Stimulated activated CD4-positive, alpha-beta T cell treated with anti-CD3 and anti-CD28 coated beads, Interleukin-15, amount 100 ng/mL, for 1 hour (primary cell): ENCODE data around the gene ETFBKMT.
A peak's percentile ranks its signal among the peaks of the same experiment; 100 is the strongest.

Source experiments
- DNase-seq, 2 donors: peaks; one replicate each; pipeline ENCODE4 v3.0.0-alpha.2; 2020; ENCODE audit warnings: low read depth in 1 of 2, low spot score in 1 of 2

The ETFBKMT gene, protein sequence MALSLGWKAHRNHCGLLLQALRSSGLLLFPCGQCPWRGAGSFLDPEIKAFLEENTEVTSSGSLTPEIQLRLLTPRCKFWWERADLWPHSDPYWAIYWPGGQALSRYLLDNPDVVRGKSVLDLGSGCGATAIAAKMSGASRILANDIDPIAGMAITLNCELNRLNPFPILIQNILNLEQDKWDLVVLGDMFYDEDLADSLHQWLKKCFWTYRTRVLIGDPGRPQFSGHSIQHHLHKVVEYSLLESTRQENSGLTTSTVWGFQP

DNA sequence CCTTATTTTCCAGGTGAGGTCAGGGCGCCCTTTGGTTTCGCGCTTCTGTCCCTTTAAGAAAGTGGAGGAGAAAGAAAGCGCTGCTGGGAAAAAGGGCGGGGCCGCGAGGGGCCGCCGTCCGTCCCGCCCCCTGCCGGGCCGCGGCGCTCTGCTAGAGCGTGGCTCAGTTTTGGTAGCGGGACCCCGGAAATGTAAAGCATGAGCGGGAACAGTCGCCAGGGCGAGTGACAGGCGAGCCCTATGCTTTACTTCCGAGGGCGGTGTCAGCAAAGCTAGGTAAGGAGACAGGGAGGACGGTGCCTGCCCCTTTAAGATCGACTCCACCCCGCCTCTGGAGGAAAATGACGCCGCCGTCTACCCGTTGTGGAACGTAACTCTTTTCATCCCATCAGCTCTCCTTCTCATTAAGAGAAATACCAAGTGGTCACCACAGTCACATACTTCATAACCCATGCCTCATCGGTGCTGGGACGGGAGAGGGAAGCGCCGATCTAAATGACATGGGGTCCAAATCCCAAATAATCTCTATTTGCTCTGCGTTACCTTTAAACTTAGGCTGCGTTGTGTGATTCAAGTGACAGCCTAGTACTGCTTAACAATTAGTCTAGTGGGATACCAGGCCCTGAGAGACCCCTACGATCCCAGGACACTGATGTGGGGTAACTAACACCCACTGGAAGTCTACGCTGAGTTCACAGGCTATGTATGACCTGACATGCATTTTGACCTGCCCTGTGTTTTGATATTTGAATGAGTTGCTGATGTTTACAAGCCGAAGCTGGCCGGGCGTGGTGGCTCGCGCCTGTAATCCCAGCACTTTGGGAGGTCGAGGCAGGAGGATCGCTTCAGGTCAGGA, at the start of gene ETFBKMT:
Gene ETFBKMT (plus strand): TSS at position 602 of the 856 bp plus-strand sequence. CDS start 2,266 bp downstream, outside the sequence.
- peak; percentile 83 to 84 for DNase-seq

DNA sequence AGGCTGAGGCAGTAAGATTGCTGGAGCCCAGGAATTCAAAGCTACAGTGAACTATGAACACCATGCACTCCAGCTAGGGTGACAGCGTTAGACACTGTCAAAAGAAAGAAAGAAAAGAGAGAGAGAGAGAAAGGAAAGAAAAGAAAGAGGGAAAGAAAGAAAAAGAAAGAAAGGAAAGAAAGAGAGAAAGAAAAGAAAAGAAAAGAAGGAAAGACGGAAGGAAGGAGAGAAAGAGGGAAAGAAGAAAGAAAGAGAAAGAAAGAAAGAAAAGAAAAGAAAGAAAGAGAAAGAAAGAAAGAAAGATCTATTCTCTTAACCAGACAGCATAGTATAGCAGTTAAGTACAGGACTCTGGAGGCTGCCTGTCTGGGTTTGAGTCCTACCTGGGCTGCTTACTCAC, 46.7 kb upstream of the ETFBKMT start:
- DNase-seq, result no peak

DNA sequence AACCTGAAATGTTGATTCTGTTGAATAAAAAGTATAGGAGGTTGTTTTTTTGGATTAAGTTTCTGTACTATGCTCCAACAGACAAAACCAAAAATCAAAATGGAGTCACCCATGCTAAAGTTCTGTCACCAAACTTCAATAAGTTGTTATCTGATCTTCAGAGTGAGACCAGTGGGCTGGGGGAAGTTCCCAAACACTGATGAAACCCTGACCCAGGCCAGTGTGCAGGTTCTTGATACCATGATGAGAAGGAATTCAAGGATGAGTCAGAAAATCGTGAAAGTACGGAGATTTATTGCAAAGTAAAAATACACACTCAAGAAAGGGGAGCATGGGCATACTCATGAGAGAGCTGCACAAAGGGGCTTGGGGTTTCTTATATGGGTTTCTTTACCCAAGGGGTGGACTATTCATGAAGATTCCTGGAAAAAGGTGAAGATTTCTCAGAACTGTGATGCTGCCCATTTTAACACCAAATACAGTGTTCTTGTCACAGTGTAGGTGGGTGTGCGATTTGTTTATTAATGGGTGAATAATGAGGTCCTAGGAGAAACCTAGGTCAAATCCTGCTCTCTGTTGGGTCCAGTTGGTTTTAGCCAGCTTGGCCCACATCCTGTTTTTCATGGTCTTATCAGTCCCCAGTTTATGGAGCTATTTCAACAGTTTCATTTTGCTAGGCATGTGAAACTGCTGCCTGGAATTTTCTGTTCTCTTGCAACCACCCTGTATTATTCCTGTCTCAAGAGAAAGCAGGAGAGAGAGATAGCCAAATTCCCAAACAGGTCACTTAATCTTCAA, 41.1 kb upstream of the ETFBKMT start:
- DNase-seq, result no peak

DNA sequence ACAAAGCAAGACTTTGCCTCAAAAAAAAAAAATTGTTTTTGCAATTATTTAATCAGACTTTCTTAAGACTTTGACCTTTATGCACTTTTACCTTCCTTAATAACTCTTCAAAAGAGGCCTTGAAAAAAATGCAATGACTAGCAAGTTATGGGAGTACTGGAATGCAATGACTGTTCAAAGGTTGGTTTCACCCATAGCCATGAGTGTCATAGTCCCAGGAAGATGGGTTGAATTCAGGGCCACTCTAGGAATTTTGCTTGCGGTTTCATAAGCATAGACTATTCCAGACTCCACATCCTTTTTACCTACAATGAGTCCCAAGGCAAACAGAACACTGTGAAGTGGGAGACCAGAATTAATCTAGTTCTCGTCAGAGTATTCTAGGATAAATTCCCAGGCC, 39.2 kb upstream of the ETFBKMT start:
- DNase-seq, result no peak

DNA sequence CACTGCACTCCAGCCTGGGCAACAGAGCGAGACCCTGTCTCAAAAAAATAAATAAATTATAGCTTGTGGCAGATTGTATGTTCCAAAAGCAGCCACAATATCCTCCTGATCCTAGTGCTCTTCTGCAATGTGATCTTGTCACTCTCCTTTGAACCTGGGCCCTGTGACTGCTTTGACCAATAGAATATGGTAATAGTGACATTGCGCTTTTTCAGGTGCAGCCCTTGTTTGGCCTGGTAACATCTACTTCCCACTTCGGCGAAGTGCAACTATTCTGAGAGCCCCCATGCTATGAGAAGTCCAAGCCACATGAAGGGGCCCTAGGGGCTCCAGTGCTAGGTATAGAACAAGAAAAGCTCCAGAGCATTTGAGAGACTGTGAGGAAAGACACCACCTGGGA, 37.5 kb upstream of the ETFBKMT start:
- no peak for DNase-seq

DNA sequence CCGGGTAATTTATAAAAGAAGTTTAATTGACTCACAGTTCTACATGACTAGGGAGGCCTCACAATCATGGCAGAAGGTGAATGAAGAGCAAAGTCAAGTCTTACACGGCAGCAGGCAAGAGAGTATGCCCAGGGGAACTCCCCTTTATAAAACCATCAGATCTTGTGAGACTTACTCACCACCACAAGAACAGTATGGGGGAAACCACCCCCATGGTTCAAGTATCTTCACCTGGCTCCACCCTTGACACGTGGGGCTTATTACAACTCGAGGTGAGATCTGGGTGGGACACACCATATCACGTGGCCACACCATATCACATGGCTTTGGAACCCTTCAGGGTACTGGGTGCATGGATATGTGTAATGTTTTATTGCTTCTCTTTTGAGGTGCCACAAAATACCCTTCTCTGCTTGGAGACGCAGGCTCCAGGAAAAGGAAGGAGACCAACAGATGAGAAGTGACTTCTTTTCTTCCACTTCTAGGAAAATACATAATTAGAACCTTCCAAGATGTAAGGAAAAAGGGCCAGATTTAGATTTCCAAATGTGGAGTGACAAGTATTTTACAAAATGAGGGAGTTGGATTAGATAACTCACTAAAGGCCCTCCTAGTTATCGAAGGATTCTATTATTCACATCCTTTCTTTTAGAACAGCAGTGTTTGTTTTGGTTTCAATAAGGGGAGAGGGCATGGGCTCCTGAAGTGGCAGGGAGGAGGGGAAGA, 33.1 kb upstream of the ETFBKMT start:
- no peak for DNase-seq

DNA sequence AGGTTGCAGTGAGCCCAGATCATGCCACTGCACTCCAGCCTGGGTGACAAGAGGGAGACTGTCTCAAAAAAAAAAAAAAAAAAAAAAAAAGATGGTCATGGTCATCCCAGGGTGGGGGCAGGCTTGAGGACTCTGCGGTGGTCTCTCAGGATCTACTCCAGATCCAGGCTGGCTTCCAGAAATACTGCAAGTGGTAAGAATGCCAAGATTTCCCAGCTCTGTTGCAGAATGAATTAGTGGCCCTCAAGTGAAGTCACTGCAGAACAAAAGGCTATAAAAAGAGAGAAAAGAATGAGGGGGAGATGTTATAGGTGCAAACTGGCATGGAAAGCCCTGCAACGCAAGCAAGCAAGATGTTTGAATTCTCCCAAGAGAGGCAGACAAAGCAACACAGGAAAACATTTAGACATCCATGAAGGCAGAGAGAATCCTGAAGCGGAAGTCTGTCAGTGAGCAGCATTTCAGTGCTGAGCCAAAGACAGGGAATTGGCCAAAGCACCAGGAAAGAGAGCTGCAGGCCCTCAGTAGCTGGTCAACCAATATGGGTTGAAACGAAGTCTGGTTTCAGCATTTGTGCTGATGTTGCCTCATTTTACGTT, 31.9 kb upstream of the ETFBKMT start:
- no peak for DNase-seq

DNA sequence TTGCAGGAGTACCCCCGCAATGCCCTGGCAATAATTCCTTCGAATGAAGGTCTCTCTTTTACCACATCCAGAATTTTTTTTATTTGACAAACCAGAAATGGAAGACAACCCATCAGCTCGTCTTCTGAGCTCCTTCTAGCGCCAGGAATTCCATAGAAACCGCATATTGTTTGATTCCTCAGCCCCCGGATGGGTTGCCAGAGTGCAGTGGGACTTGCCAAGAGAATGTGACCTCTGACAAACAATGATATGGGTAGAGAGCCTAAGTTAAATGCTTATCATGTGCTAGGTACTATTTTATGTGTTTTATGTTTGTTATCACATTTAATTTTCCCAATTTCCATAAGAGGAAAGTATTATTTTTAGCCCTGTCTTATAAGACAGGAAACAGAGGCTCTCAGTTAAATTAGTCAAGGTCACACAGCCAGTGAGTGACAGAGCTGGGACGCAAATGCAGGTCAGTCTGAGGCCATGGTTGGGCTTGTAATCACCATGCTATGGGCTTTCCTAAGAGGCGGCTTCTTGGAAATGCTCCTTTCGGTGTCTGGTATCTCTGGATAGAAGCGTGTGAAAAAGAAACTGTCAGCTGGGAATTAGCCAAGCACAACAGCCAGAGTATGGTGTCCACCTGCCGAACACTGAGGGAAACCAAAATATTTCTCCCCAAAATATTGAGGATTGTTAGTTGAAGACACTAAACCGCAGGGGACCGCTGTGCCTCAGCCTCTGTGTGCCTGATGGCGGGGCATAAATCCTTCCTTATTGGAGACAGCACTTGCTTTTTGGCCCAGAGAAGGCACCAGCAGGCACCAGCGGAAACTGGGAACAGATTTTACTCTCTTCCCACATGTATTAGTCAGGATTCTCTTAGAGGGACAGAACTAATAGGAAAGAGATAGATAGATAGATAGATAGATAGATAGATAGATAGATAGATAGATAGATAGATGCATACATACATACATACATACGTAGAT, 29.4 kb upstream of the ETFBKMT start:
- no peak for DNase-seq

DNA sequence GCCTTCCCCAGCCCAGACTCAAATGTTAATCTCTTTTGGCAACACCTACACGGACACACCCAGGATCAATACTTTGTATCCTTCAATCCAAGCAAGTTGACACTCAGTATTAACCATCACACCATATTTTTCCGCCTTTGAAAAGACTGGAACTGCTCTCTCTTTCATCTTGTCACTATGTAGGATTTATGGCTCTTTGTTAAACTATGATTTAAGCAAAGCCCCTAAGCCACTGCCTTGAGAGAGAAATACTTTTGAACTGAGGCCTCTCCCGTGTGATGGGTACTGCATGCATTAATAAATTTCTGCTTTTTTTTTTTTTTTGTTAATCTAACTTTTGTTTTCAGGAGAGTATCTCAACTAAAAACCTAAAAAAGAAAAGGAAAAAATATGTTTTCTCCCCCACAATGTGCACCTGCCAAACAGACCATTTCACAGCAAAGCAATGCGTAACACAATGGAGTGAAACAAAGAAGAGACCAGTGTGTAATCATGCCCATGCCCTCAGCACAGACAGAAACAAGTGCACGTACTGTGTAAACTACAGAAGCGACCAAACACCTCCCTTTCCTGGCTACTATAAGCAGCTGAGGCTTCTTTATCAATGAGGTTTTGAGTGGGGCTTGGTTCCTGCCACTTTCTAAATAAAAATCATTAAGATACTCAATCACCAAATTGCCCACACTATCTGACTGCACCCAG, 28.3 kb upstream of the ETFBKMT start:
- no peak for DNase-seq

DNA sequence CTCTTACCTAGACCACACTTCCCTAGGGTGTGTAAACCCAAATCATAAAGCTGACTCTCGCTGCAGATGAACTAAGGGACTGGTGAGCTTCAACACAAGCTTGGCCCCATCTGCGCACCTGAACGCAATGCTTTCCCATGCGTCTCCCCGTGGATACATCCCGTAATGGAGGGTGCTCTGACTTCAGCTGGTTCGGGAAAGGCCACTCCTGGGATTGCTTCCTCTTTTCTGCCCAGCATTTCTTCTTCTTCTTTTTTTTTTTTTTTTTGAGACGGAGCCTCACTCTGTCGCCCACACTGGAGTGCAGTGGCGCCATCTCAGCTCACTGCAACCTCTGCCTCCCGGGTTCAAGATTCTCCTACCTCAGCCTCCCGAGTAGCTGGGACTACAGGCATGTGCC, 27.7 kb upstream of the ETFBKMT start:
- DNase-seq, result no peak

DNA sequence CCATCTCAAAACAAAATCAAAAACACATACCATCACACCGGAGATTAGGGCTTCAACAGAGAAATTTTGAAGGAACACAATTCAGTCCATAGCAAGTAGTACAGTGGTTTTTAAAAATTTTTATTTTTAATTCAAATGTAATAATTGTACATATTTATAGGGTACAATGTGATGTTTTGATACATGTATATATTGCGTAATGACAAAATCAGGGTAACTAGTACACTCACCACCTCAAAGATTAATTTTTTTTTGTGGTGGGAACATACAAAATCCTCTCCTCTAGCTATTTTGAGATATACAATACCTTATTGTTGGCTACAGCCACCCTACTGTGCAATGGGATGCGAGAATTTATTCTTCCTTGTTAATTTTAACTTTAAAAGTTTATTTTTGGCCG, 26.0 kb upstream of the ETFBKMT start:
- no peak for DNase-seq

DNA sequence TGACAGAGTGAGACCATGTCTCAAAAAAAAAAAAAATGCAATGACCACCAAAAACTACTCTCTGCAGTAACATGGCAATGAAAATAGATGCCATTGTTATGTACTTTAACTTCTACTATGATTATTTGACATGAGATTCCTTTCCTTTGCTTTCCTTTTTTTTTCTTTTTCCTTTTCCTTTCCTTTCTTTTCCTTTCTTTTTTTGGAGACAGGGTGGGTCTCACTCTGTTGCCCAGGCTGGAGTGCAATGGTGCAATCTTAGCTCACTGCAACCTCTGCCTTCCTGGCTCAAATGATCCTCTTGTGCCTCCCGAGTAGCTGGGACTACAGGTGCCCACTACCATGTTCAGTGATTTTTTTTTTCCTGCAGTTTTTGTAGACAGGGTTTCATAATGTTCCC, 24.9 kb upstream of the ETFBKMT start:
- DNase-seq, result no peak

DNA sequence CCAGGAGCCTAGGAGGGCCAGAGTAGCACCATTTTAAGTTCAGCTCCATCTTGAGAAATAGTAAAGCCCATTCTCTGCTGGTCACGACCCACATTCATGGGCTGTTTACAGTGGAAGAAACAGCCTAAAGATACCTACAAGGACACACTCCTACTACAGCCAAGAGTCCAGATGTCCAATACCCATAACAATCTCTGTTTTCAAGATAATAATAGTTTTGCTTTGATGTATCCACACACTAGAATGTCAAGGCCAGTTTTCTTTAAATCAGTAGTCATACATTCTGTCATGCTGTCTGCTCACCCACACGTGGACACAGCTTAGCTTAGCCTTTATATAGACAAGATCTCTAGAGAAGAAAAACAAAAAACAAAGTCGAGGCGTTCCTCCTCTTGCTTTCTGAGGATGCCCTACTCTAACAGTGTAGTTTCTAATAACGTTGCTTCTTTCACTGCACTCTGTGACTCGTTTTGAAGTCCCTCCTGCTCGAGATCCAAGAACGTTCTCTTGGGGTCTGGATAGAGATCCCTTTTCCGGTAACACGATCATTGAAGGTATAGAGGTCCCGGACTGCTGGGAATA, 17.9 kb upstream of the ETFBKMT start:
- DNase-seq, result no peak

DNA sequence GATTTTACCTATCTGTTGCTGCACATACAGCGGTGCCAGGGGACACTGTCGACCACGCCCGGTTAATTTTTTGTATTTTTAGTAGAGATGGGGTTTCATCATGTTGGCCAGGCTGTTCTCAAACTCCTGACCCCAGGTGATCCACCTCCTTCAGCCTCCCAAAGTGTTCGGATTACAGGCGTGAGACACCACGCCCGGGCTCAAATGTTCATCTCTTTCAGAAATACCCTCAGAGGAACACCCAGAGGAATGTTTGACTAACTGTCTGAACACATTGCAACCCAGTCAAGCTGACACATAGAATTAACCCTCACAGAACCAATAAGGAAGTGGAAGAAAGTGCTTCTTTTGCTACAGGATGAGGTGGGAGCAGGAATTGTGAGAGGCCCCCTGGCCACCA, 15.0 kb upstream of the ETFBKMT start:
- no peak for DNase-seq

DNA sequence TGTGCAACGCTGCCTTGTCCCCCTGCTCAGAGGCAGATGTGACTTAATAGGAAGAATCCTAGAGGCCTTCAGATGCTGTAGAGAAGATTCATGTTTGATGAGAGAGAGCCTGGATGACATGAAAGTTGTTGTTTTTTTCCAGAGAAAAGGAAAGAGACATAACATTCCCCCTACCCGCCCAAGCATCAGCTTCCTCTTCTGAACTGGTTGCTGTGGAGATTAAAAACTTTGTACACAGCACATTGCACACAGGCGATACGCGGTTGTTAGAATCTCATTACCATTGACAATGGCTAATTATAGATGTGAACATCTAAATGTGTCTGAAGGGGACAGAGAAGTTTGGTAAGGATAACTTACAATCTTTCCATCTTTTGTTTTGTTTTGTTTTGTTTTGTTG, 13.6 kb upstream of the ETFBKMT start:
- DNase-seq, result no peak

DNA sequence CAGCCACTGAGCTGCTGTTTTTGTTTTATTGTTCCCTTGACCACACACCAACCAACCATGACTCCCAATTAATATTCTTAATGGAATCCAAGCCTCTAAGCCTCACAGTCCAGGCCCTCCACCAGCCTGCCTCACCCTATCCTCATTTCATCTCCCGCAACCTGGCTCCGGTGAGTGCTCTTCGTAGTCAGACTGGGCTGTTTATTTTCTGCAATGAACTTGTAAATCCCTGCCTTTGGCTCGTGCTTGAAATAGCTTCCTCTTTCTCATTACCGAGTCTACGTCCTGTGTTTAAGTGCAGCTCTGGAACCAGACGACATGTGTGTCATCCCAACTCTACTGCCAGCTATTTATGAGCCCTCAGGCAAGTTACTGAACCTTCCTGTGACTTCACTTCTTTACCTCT, 12.4 kb upstream of the ETFBKMT start:
- DNase-seq, result no peak

DNA sequence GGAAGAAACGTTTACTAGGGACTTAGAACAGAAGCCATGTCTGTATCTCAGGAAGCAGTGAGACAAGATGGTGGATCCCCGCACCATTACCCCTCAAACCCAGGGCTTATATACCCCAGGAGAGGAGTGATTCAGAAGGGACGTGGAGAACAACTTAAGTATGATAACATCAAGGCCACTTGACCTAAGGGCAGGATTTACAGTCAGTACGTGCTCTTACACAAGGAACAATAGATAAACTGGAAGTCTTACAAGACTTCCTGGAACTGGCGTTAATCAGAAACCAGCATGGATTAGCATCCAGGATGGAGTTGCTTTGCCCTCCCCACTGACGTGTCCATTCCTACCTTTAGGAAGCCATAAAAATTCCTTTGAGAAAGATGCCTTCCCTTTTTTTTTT, 8.6 kb upstream of the ETFBKMT start:
- DNase-seq, result no peak

DNA sequence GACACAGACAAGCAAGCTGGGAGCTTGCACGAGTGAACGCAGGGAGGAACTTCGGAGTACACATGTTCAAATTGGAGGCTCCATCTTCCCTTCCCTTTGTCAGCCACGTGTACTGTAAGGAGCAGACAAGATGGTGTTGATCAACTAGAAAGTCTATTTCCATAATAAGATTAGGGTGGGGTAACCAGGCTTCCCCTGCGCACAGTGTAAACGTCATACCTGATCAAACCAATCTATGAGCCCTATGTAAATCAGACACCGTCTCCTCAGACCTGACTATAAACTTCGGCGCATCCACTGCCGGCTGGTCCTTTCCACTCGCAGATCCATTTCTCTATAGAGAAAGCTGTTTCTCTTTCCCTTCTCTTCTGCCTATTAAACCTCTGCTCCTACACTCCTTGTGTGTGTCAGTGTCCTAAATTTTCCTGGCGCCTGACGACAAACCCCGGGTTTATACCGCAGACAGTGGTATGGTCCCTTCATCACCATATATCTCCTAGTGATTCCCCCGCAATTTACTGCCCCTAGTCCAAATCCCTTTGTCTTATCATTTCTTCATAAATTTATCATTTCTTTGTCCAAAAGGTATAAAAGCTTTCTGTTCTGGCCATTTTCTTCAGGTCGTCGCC, 7.5 kb upstream of the ETFBKMT start:
- no peak for DNase-seq
